Neural cell (in vitro differentiated cells): ENCODE data around the gene DPYD. TPM values are rescaled to one million over a fixed set of nuclear protein-coding genes. Genes with fewer than 3 reads are reported as not detected.

Experiments
- H2AFZ ChIP-seq: fragments of 200-600, 300-800 bp; sonication (generic), shearing (Covaris generic); 2 replicates; pipeline ENCODE4 v1.6.0; 2014; ENCODE audit warnings: low read depth, mild to moderate bottlenecking, antibody characterized with exemption, low read length, moderate library complexity
- H3F3A ChIP-seq: fragments of 200-600 bp; shearing (Covaris generic); 2 replicates; pipeline ENCODE4 v1.6.1; 2016; ENCODE audit warnings: mild to moderate bottlenecking, moderate library complexity, mixed read lengths, antibody characterized with exemption, low read length; ENCODE audit not compliant: insufficient read depth, poor library complexity, severe bottlenecking
- H3K27ac ChIP-seq: fragments of 200-600, 300-800 bp; sonication (generic), shearing (Covaris generic); 2 replicates; pipeline ENCODE4 v1.5.1; 2014; ENCODE audit warnings: mild to moderate bottlenecking, low read length, moderate library complexity
- H3K27me3 ChIP-seq: fragments of 300-800, 200-600 bp; sonication (generic), shearing (Covaris generic); 2 replicates; pipeline ENCODE4 v1.6.0; 2014; ENCODE audit warnings: mild to moderate bottlenecking, low read depth, low read length, moderate library complexity; ENCODE audit not compliant: insufficient read depth
- H3K36me3 ChIP-seq: fragments of 300-800, 200-600 bp; sonication (generic), shearing (Covaris generic); 2 replicates; pipeline ENCODE4 v1.5.1; 2014; ENCODE audit warnings: mild to moderate bottlenecking, antibody characterized with exemption, low read length, moderate library complexity; ENCODE audit not compliant: insufficient read depth
- H3K4me2 ChIP-seq: fragments of 300-800, 200-600 bp; sonication (generic), shearing (Covaris generic); 2 replicates; pipeline ENCODE4 v1.6.0; 2014; ENCODE audit warnings: mild to moderate bottlenecking, low read length
- H3K4me3 ChIP-seq: fragments of 300-800, 200-600 bp; sonication (generic), shearing (Covaris generic); 2 replicates; pipeline ENCODE4 v1.5.1; 2014; ENCODE audit warnings: mild to moderate bottlenecking, low read length, moderate library complexity
- H3K79me2 ChIP-seq: fragments of 200-600 bp; shearing (Covaris generic); replicated peaks from 2 replicates; pipeline ENCODE4 v1.6.0; 2014; ENCODE audit warnings: mild to moderate bottlenecking, low read length, moderate library complexity; ENCODE audit not compliant: insufficient read depth
- H3K9ac ChIP-seq: fragments of 300-800, 200-600 bp; sonication (generic), shearing (Covaris generic); 2 replicates; pipeline ENCODE4 v1.6.1; 2016; ENCODE audit warnings: mild to moderate bottlenecking, low read length, mixed read lengths
- H3K9me2 ChIP-seq: fragments of 200-600 bp; shearing (Covaris generic); 2 replicates; pipeline ENCODE4 v1.6.1; 2016; ENCODE audit warnings: mild to moderate bottlenecking, low read length, mixed read lengths; ENCODE audit not compliant: insufficient read depth
- H3K9me3 ChIP-seq: fragments of 200-600, 300-800 bp; sonication (generic), shearing (Covaris generic); 2 replicates; pipeline ENCODE4 v1.6.1; 2016; ENCODE audit warnings: mild to moderate bottlenecking, mixed run types, low read length, moderate library complexity, mixed read lengths
- H4K20me1 ChIP-seq: fragments of 200-600 bp; shearing (Covaris generic); 2 replicates; pipeline ENCODE4 v1.6.1; 2016; ENCODE audit warnings: mild to moderate bottlenecking, mixed run types; ENCODE audit not compliant: insufficient read depth
- EP300 ChIP-seq: fragments of 450-650 bp; conservative IDR thresholded peaks from 2 replicates; pipeline ENCODE4 v1.6.1; 2014; ENCODE audit warnings: antibody characterized with exemption, mild to moderate bottlenecking, moderate library complexity; ENCODE audit not compliant: poor library complexity, severe bottlenecking
- EZH2 ChIP-seq: fragments of 200-600, 300-800 bp; shearing (Covaris generic), sonication (generic); IDR thresholded peaks from 2 replicates; pipeline ENCODE4 v1.6.1; 2014; ENCODE audit warnings: antibody characterized with exemption, low read length, borderline replicate concordance, mild to moderate bottlenecking; ENCODE audit not compliant: insufficient read depth, poor library complexity, severe bottlenecking
- MXI1 ChIP-seq: fragments of 450-650 bp; conservative IDR thresholded peaks from 2 replicates; pipeline ENCODE4 v1.6.1; 2014; ENCODE audit warnings: antibody characterized with exemption, mild to moderate bottlenecking; ENCODE audit not compliant: poor library complexity, severe bottlenecking
- POLR2AphosphoS5 ChIP-seq: IDR thresholded peaks from 2 replicates; pipeline ENCODE4 v1.6.1; 2012
- RAD21 ChIP-seq: fragments of 450-650 bp; conservative IDR thresholded peaks from 2 replicates; pipeline ENCODE4 v1.6.1; 2014; ENCODE audit warnings: antibody characterized with exemption, mild to moderate bottlenecking, moderate library complexity
- SMC3 ChIP-seq: fragments of 450-650 bp; conservative IDR thresholded peaks from 2 replicates; pipeline ENCODE4 v1.6.1; 2014; ENCODE audit warnings: antibody characterized with exemption, mild to moderate bottlenecking, moderate library complexity; ENCODE audit not compliant: poor library complexity
- TAF1 ChIP-seq: IDR thresholded peaks from 2 replicates; pipeline ENCODE4 v1.6.1; 2012; ENCODE audit warnings: low read depth
- polyA plus RNA-seq: library from polyadenylated mRNA; depleted of rRNA; stranded (reverse); fragments of >200 nt; gene quantifications from 2 replicates; pipeline ENCODE4 v1.2.3, GENCODE V29; 2014
- TF ChIP-seq, protein P1 (sequence below): fragments of 450-650 bp; IDR thresholded peaks from 2 replicates; pipeline ENCODE4 v1.5.1; 2014; ENCODE audit warnings: antibody characterized with exemption, mild to moderate bottlenecking, moderate library complexity; ENCODE audit not compliant: poor library complexity, severe bottlenecking
- TF ChIP-seq, protein P2 (sequence below): IDR thresholded peaks from 2 replicates; pipeline ENCODE4 v1.6.1; 2012; ENCODE audit warnings: borderline replicate concordance

Gene DPYD
- polyA plus RNA-seq, 1 donor from 2014 or later = 6.7 TPM

- TF ChIP-seq EP300 (no peak), POLR2AphosphoS5 (no peak), SMC3 (no peak)
- TF ChIP-seq, protein P1, sequence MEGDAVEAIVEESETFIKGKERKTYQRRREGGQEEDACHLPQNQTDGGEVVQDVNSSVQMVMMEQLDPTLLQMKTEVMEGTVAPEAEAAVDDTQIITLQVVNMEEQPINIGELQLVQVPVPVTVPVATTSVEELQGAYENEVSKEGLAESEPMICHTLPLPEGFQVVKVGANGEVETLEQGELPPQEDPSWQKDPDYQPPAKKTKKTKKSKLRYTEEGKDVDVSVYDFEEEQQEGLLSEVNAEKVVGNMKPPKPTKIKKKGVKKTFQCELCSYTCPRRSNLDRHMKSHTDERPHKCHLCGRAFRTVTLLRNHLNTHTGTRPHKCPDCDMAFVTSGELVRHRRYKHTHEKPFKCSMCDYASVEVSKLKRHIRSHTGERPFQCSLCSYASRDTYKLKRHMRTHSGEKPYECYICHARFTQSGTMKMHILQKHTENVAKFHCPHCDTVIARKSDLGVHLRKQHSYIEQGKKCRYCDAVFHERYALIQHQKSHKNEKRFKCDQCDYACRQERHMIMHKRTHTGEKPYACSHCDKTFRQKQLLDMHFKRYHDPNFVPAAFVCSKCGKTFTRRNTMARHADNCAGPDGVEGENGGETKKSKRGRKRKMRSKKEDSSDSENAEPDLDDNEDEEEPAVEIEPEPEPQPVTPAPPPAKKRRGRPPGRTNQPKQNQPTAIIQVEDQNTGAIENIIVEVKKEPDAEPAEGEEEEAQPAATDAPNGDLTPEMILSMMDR = no peak
- H3K9me2 ChIP-seq = no peaks in the 10 kb centered on the region
- H2AFZ ChIP-seq = no peak overlapping the region
- no peak overlapping the region for H3K4me2 ChIP-seq
- no peaks in the 10 kb centered on the region for H4K20me1 ChIP-seq
- H3K9me3 ChIP-seq = no peaks in the 10 kb centered on the region
- H3F3A ChIP-seq = no peaks in the 10 kb centered on the region
- no peak overlapping the region for H3K27ac ChIP-seq
- H3K79me2 ChIP-seq = no peaks in the 10 kb centered on the region
- H3K9ac ChIP-seq = no peak overlapping the region
- H3K4me3 ChIP-seq = no peak overlapping the region
- no peaks in the 10 kb centered on the region for H3K36me3 ChIP-seq
- no peaks in the 10 kb centered on the region for H3K27me3 ChIP-seq
These were observed 719.2 kb downstream of the DPYD start for GRCh38 chr1:97201641-97202040.

- Histone ChIP-seq H3K9me3 (no peaks in the 10 kb centered on the region), H4K20me1 (no peaks in the 10 kb centered on the region), H3K4me2 (no peak overlapping the region), H2AFZ (no peak overlapping the region), H3K79me2 (no peaks in the 10 kb centered on the region), H3K9ac (no peak overlapping the region), H3K36me3 (no peaks in the 10 kb centered on the region), H3K4me3 (no peak overlapping the region), H3K27me3 (no peaks in the 10 kb centered on the region), H3K27ac (no peak overlapping the region), H3K9me2 (no peaks in the 10 kb centered on the region), H3F3A (no peaks in the 10 kb centered on the region)
- TF ChIP-seq EZH2 (no peak), POLR2AphosphoS5 (peak; percentile 10), TAF1 (no peak), EP300 (no peak), MXI1 (no peak)
- TF ChIP-seq, protein P1 = no peak
These were observed 720.2 kb downstream of the DPYD start for GRCh38 chr1:97200595-97200994.

GRCh38 chr1:97196825-97197516 is 723.9 kb downstream of the DPYD start:
- Histone ChIP-seq H2AFZ (no peak overlapping the region), H3K27me3 (no peaks in the 10 kb centered on the region), H4K20me1 (no peaks in the 10 kb centered on the region), H3K9me2 (no peaks in the 10 kb centered on the region), H3K36me3 (no peaks in the 10 kb centered on the region), H3K79me2 (no peaks in the 10 kb centered on the region), H3K4me3 (no peak overlapping the region), H3K9me3 (no peaks in the 10 kb centered on the region), H3F3A (no peaks in the 10 kb centered on the region), H3K4me2 (no peak overlapping the region), H3K9ac (no peak overlapping the region), H3K27ac (no peak overlapping the region)
- TF ChIP-seq SMC3 (no peak), RAD21 (no peak), EP300 (no peak), POLR2AphosphoS5 (no peak)
- TF ChIP-seq, protein P1 = no peak
- TF ChIP-seq, protein P2, sequence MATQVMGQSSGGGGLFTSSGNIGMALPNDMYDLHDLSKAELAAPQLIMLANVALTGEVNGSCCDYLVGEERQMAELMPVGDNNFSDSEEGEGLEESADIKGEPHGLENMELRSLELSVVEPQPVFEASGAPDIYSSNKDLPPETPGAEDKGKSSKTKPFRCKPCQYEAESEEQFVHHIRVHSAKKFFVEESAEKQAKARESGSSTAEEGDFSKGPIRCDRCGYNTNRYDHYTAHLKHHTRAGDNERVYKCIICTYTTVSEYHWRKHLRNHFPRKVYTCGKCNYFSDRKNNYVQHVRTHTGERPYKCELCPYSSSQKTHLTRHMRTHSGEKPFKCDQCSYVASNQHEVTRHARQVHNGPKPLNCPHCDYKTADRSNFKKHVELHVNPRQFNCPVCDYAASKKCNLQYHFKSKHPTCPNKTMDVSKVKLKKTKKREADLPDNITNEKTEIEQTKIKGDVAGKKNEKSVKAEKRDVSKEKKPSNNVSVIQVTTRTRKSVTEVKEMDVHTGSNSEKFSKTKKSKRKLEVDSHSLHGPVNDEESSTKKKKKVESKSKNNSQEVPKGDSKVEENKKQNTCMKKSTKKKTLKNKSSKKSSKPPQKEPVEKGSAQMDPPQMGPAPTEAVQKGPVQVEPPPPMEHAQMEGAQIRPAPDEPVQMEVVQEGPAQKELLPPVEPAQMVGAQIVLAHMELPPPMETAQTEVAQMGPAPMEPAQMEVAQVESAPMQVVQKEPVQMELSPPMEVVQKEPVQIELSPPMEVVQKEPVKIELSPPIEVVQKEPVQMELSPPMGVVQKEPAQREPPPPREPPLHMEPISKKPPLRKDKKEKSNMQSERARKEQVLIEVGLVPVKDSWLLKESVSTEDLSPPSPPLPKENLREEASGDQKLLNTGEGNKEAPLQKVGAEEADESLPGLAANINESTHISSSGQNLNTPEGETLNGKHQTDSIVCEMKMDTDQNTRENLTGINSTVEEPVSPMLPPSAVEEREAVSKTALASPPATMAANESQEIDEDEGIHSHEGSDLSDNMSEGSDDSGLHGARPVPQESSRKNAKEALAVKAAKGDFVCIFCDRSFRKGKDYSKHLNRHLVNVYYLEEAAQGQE = no peak
